Fibroblast of skin of left quadriceps (primary cell): ENCODE results near the gene POM121.
"Not testable (repeated sequence)": the region's sequence is repeated elsewhere in the genome, so short reads cannot be mapped to it uniquely, and the experiment has no call there.

Experiments
- DNase-seq, 2 experiments: peaks; one replicate each; pipeline ENCODE4 v3.0.0-alpha.2; 2013; ENCODE audit warnings: low read depth in 2 of 2

The POM121 gene

GRCh38 chr7:72949686-72950085 lies 24.8 kb downstream of the POM121 start:
- not testable (repeated sequence) for DNase-seq

- DNase-seq = not testable (repeated sequence)
Measured at GRCh38 chr7:72950432-72950831, 25.5 kb downstream of the POM121 start.

GRCh38 chr7:72953901-72954562 lies 29.1 kb downstream of the POM121 start:
- DNase-seq = not testable (repeated sequence)

GRCh38 chr7:72954563-72955198 lies 29.8 kb downstream of the POM121 start:
- not testable (repeated sequence) for DNase-seq

GRCh38 chr7:72960029-72960428 lies 35.1 kb downstream of the POM121 start:
- DNase-seq = not testable (repeated sequence)

GRCh38 chr7:72960626-72961345 lies 35.9 kb downstream of the POM121 start:
- DNase-seq = not testable (repeated sequence)

GRCh38 chr7:72961346-72961650 lies 36.4 kb downstream of the POM121 start:
- not testable (repeated sequence) for DNase-seq

- DNase-seq = not testable (repeated sequence)
Measured at GRCh38 chr7:72963056-72963455, 38.2 kb downstream of the POM121 start.

- not testable (repeated sequence) for DNase-seq
Measured at GRCh38 chr7:72965186-72965975, 40.5 kb downstream of the POM121 start.

GRCh38 chr7:72966892-72967291 lies 42.0 kb downstream of the POM121 start:
- DNase-seq = not testable (repeated sequence)

GRCh38 chr7:72968980-72969516 lies 44.2 kb downstream of the POM121 start, which contains the start of gene TRIM74:
Gene TRIM74, minus strand, starts transcription at chr7:72969466. Its CDS starts 3,309 bp downstream, at chr7:72966157.
- not testable (repeated sequence) for DNase-seq

- not testable (repeated sequence) for DNase-seq
Measured at GRCh38 chr7:72969688-72970087, 44.8 kb downstream of the POM121 start.

- not testable (repeated sequence) for DNase-seq
Measured at GRCh38 chr7:72971505-72971904, 46.6 kb downstream of the POM121 start.

GRCh38 chr7:72974781-72975180 lies 49.9 kb downstream of the POM121 start:
- not testable (repeated sequence) for DNase-seq

- not testable (repeated sequence) for DNase-seq
Measured at GRCh38 chr7:72975656-72976286, 50.9 kb downstream of the POM121 start.

- DNase-seq = not testable (repeated sequence)
Measured at GRCh38 chr7:72976434-72976833, 51.5 kb downstream of the POM121 start.

GRCh38 chr7:72980382-72980781 lies 55.5 kb downstream of the POM121 start:
- not testable (repeated sequence) for DNase-seq

- not testable (repeated sequence) for DNase-seq
Measured at GRCh38 chr7:72982084-72982483, 57.2 kb downstream of the POM121 start.

GRCh38 chr7:72990146-72990913 lies 65.4 kb downstream of the POM121 start:
- not testable (repeated sequence) for DNase-seq

GRCh38 chr7:72995484-72995883 lies 70.6 kb downstream of the POM121 start:
- not testable (repeated sequence) for DNase-seq
